Cardiac fibroblast (primary cell): ENCODE data around the gene C20orf144.
A peak's percentile ranks its signal among the peaks of the same experiment; 100 is the strongest.

Source experiments
- DNase-seq, 2 donors: peaks; one replicate each; pipeline versions ENCODE4 v3.0.0 to v3.0.0-alpha.2; 2010; ENCODE audit warnings: low read depth in 2 of 2
- H3K4me3 ChIP-seq, 2 donors: replicated peaks in 1 of 2; 1 replicate in 1 of 2; 2 replicates in 1 of 2; pipeline ENCODE4 v1.5.1; 2011; ENCODE audit warnings: low read depth in 2 of 2, low read length in 2 of 2, mild to moderate bottlenecking in 2 of 2, moderate library complexity in 1 of 2
- CTCF ChIP-seq: IDR thresholded peaks from one replicate; pipeline ENCODE4 v1.5.1; 2011; ENCODE audit warnings: low read depth, mild to moderate bottlenecking, low read length, inconsistent platforms

C20orf144 gene

DNA sequence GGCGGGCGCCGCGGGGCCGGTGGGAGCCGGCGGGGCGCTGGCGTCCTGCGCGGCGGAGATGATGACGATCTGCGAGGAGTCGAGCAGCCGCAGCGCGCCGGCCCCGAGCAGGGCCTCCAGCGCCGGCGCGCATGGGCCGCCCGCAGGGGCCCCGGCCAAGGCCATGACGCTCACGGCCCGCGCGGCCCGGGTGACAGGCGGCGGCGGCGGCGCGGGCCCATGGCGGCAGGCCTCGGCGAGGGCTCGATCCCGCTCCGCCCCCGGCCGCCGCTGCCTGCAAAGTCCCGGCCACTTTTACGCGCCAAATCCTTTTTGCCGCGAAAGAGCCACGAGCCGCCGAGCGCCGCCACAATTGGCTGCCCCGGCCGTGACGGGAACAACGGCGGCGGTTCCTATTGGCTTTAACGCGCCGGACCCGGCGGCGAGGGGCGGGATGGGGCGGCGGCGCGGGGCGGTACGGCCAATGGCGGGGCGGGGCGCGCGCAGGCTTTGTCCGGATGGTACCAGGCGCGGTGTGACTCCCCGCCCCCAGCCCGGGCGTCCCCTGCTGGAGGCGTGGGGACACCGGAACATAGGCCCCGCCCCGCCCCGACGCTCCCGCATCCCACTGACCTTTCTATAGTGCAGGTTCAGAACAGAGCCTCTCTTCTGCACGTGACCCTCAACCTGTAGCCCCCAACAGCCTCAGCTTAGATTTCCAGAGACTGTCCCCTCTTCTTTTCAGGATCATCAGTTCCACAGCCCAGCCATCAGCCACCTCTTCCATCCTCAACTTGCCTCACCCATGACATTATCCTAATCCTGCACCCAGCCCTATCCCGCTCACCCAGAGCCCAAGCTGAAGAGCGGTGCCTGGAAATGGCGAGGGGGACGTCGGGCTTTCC lies 24.2 kb downstream of the C20orf144 start, which contains the start of gene E2F1:
TSS of gene E2F1 (minus strand) at position 286 of the 884 bp plus-strand sequence. CDS start at position 165, 121 bp downstream.
- H3K4me3 ChIP-seq = peak within 1 kb of the TSS; percentile 26 to 49
- TF ChIP-seq CTCF = peak; percentile 25
- DNase-seq = peak; percentile 87 to 92

DNA sequence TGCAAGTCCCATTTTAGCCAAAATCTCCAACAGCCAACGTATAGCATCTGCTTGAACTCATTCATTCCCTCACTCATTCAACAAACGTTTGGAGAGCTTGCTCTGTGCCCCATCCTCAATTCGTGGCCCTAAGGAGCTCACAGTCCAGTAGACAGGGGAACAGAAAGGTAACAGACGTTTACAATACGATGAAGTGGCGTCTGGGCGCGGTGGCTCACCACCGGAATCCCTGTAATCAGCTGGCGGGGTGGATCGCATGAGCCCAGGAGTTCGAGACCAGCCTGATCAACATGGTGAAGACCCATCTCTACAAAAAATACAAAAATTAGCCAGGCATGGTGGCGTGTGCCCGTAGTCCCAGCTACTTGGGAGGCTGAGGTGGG lies 24.8 kb downstream of the C20orf144 start:
- TF ChIP-seq CTCF = no peak
- peak overlapping the region in 1 of 2 donors; percentile 26 for H3K4me3 ChIP-seq
- no peak for DNase-seq

GRCh38 chr20:33687370-33687915 lies 25.3 kb downstream of the C20orf144 start:
- TF ChIP-seq CTCF = no peak
- DNase-seq = peak; percentile 67 to 74
- H3K4me3 ChIP-seq = no peak overlapping the region

DNA sequence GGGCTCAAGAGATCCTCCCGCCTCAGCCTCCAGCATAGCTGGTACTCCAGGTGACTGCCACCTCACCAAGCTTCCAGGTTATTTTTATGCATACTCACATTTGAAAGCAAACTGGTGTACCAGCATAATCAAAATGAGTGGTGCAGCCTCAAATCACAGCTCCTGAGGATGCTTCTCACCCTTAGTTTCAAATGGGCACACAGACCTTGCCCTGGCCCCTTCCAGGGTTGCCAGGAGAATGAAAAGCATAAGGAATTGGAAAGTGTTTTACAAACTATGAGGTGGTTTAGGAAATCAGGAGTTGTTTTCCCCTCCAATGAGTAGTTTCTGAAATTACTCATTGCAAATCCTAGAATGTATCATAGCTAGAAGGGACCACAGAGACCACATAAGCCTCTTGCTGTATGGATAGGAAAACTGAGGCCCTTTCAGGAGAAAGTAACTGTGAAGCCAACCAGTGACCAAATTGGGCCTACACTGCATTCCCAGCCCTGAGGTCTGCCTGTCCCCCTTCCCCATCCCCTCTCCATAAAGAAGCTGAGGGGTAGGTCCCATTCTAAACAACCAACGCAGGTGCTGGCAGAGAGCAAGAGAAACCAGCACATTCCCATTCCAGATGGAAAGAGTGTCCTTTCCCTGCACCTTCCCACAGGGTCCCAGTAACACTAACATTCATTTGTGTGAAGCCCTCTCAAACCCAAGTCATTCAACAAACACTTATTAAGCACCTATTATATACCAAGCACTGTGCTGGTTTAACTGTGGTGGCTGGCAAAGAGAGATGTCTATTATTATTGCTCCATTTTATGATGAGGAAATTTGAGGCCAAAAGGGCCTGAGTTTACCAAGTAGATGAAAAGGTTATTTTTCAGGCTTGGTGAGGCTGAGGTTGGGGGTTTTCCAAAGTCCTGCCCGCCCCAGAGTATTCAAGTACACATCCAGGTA lies 26.1 kb downstream of the C20orf144 start:
- H3K4me3 ChIP-seq = no peak overlapping the region
- TF ChIP-seq CTCF = no peak

DNA sequence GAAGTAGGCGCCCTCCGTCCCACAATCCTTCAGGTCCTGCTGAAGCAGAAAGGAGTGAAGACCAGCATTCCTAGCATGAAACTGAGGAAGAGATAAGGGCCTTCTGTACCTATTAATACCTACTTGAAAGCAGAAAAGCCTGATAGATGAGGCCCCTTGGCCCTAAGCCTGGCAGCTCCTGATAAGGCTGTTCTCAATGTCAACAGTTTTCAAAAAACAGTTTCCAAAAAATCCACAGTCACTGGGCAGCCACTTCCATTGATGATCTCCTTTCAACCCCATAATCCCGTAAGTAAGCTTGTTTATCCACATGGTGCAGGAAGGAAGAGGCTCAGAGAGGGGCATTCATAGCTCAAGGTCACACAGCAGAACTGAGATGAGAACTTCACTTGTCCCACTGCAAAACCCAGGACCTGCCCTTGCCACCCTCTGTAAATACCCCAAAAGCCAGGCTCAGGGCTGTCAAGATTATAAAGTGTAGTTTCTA lies 26.9 kb downstream of the C20orf144 start:
- no peak for DNase-seq
- no peak for TF ChIP-seq CTCF
- H3K4me3 ChIP-seq = no peak overlapping the region

More for the DNA sequence above, 26.1 kb downstream of the C20orf144 start:
- DNase-seq = no peak

DNA sequence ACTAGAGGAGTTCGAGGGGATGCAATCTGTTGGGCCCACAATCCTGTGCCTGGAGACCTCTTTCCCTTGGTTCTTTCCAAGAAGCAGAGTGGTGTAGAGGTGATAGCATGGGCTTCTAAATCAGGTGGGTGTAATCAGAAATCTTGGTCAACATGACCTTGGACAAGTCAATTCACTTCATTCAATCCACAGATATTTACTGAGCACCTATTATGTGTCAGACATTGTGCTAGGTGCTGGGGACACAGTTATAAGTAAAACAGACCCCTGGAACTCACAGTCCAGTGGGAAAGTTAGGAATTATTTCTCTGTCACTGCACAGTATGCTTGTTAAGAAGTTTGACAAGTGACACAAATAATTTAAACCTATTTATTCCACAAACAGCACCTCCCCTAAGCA lies 27.4 kb downstream of the C20orf144 start:
- no peak for TF ChIP-seq CTCF
- H3K4me3 ChIP-seq = no peak overlapping the region
- no peak for DNase-seq
